ENCODE measurements around the gene PDK2. TPM values are rescaled to one million over a fixed set of nuclear protein-coding genes. Genes with fewer than 3 reads are reported as not detected.
A peak's percentile ranks its signal among the peaks of the same experiment; 100 is the strongest.

The PDK2 gene
- total and polyA plus RNA-seq, 9 of the 15 experiments (the other 6 are each of a cell fraction or from before 2014, with no cell fraction given): 0.03 to 2.5 (median 1.4) TPM

GRCh38 chr17:50161023-50161910 lies 66.1 kb downstream of the PDK2 start (continued):
- TF ChIP-seq SOX6 (IDR thresholded peaks at IDR 0.05) (peak; percentile 79), MECOM (CRISPR knock-in tag; IDR thresholded peaks at IDR 0.05) (no peak), ESRRA (IDR thresholded peaks at IDR 0.05; ENCODE audit: borderline replicate concordance, low read depth) (peak; percentile 59; the same call in 1 of the 2 replicates), HBP1 (CRISPR knock-in tag; IDR thresholded peaks at IDR 0.05) (no peak), KDM5B (IDR thresholded peaks at IDR 0.05; ENCODE audit: insufficient replicate concordance, low read depth, low read length) (peak; percentile 59), CBFB (CRISPR knock-in tag; IDR thresholded peaks at IDR 0.05) (0 out of 2 replicates have a peak, but pooled peaks have one; percentile 51), ARID1B (IDR thresholded peaks at IDR 0.05) (0 out of 2 replicates have a peak, but pooled peaks have one; percentile 20), PTBP1 (IDR thresholded peaks at IDR 0.05; ENCODE audit: low read depth, low read length) (no peak), ZFPM2 (CRISPR knock-in tag; IDR thresholded peaks at IDR 0.05) (no peak), ZBTB2 (IDR thresholded peaks at IDR 0.05) (peak; percentile 68; the same call in 1 of the 2 replicates), HNRNPH1 (optimal IDR thresholded peaks at IDR 0.05; ENCODE audit: low read depth, low read length) (no peak), RUNX1 (IDR thresholded peaks at IDR 0.05; ENCODE audit: low read depth) (no peak), CBFA2T3 (IDR thresholded peaks at IDR 0.05) (no peak), KLF6 (CRISPR knock-in tag; IDR thresholded peaks at IDR 0.05; ENCODE audit: borderline replicate concordance) (no peak), L3MBTL2 (IDR thresholded peaks at IDR 0.05) (peak; percentile 64), ZNF699 (CRISPR knock-in tag; IDR thresholded peaks at IDR 0.05; ENCODE audit: insufficient replicate concordance) (no peak), ZNF584 (CRISPR knock-in tag; IDR thresholded peaks at IDR 0.05; ENCODE audit: low read depth) (no peak), ZKSCAN1 (IDR thresholded peaks at IDR 0.05; ENCODE audit: low read depth, low read length) (no peak), GTF2A2 (tag; IDR thresholded peaks at IDR 0.05) (no peak), NONO (IDR thresholded peaks at IDR 0.05; ENCODE audit: low read depth in 2 of 2, low read length in 1 of 2) (peak in 1 of 2 experiments; percentile 37; a peak in 1 of 4 replicates)
- TF ChIP-seq, protein P1, sequence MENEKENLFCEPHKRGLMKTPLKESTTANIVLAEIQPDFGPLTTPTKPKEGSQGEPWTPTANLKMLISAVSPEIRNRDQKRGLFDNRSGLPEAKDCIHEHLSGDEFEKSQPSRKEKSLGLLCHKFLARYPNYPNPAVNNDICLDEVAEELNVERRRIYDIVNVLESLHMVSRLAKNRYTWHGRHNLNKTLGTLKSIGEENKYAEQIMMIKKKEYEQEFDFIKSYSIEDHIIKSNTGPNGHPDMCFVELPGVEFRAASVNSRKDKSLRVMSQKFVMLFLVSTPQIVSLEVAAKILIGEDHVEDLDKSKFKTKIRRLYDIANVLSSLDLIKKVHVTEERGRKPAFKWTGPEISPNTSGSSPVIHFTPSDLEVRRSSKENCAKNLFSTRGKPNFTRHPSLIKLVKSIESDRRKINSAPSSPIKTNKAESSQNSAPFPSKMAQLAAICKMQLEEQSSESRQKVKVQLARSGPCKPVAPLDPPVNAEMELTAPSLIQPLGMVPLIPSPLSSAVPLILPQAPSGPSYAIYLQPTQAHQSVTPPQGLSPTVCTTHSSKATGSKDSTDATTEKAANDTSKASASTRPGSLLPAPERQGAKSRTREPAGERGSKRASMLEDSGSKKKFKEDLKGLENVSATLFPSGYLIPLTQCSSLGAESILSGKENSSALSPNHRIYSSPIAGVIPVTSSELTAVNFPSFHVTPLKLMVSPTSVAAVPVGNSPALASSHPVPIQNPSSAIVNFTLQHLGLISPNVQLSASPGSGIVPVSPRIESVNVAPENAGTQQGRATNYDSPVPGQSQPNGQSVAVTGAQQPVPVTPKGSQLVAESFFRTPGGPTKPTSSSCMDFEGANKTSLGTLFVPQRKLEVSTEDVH (IDR thresholded peaks at IDR 0.05; ENCODE audit: low read depth, partially characterized antibody): no peak

Data from K562 (cell line).